Stimulated activated CD4-positive, alpha-beta T cell treated with anti-CD3 and anti-CD28 coated beads, Interleukin-2, amount 100 ng/mL, for 4 hours (primary cell): ENCODE data around the gene PPP2R2C.

Experiments
- DNase-seq: peaks from one replicate; pipeline ENCODE4 v3.0.0-alpha.2; 2020; ENCODE audit warnings: low read depth

Gene PPP2R2C

GRCh38 chr4:6287017-6287788 lies 185.2 kb downstream of the PPP2R2C start:
- no peak for DNase-seq

GRCh38 chr4:6283282-6283681 lies 189.1 kb downstream of the PPP2R2C start:
- DNase-seq, result no peak

- DNase-seq, result no peak
These were observed 190.1 kb downstream of the PPP2R2C start for GRCh38 chr4:6282314-6282771.

- DNase-seq, result no peak
These were observed 190.7 kb downstream of the PPP2R2C start for GRCh38 chr4:6281436-6282313.

- DNase-seq, result no peak
These were observed 191.9 kb downstream of the PPP2R2C start for GRCh38 chr4:6280365-6280996.

- DNase-seq, result no peak
These were observed 192.7 kb downstream of the PPP2R2C start for GRCh38 chr4:6279582-6280289.

- no peak for DNase-seq
These were observed 193.6 kb downstream of the PPP2R2C start for GRCh38 chr4:6278801-6279197.

- no peak for DNase-seq
These were observed 194.2 kb downstream of the PPP2R2C start for GRCh38 chr4:6277935-6278800.

GRCh38 chr4:6277139-6277802 lies 195.1 kb downstream of the PPP2R2C start:
- no peak for DNase-seq

GRCh38 chr4:6275898-6276806 lies 196.3 kb downstream of the PPP2R2C start:
- no peak for DNase-seq

GRCh38 chr4:6275351-6275750 lies 197.1 kb downstream of the PPP2R2C start:
- DNase-seq, result no peak

- DNase-seq, result no peak
These were observed 198.8 kb downstream of the PPP2R2C start for GRCh38 chr4:6273661-6273990.

GRCh38 chr4:6272863-6273660 lies 199.4 kb downstream of the PPP2R2C start:
- DNase-seq, result no peak

- DNase-seq, result no peak
These were observed 200.5 kb downstream of the PPP2R2C start for GRCh38 chr4:6271701-6272465.

- DNase-seq, result no peak
These were observed 201.2 kb downstream of the PPP2R2C start for GRCh38 chr4:6271206-6271605.

GRCh38 chr4:6270636-6271121 lies 201.7 kb downstream of the PPP2R2C start:
- DNase-seq, result no peak
